HG03039 (cell line): ENCODE measurements around the gene ANKS6.
"Not testable (repeated sequence)": the region's sequence is repeated elsewhere in the genome, so short reads cannot be mapped to it uniquely, and the experiment has no call there.

Experiments used
- ATAC-seq: cut with Tn5 transposase; IDR thresholded peaks from one replicate; pipeline ENCODE4 v1.9.1; 2021; ENCODE audit warnings: mild to moderate bottlenecking, moderate library complexity; ENCODE audit not compliant: unreplicated experiment

The ANKS6 gene

GRCh38 chr9:98708103-98708932 lies 88.0 kb downstream of the ANKS6 start:
- ATAC-seq = no peak

- ATAC-seq = no peak
Observed at GRCh38 chr9:98707166-98708102, 88.9 kb downstream of the ANKS6 start.

DNA sequence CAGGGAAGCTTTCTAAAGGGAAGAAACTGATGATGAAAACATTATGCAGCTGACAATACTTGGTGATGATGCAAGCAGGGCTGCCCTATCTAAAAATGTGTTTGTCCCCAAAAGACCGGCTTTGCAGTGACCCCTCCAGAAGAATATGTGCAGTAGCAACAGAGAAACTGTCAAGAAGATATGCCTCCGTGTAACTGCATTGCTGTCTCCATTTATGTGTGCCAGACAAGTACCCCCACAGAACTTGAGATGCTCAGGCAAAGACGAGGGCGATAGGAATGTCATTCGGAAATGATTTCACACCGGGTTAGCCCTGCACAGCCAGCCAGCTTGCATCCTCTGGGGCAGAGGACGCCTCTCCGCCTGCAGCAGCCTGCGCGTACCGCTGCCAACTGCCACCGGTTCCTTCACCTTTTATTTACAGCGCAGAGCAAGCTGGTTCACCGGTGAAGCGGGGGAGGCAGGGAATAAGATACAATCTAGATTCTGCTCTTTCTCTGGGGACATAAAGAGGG lies 89.6 kb downstream of the ANKS6 start:
- no peak for ATAC-seq

DNA sequence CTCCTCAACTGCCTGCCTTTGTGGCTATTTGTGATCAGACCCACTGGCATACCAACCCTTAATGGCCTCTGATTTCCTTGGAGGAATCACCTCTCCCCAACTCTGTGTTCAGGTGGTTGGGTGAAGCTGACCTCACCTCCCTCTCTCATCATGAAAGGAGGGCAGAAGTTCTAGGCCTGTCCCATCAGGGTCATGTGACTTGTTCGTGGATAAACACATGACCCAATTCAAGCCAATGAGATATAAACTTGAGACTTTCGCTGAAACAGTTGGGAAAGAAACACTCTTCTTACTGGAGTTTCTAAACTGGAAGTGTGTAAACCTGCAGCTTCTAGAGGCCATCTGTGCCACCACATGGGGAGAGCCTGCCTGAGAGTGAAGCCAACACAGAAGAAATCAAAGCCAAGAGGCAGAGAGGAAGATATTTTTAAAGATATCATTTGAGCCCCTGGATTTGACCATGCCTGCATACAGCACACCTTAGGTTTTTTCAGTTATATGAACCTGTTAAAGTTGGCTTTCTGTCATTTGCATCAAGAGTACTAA lies 93.4 kb downstream of the ANKS6 start:
- ATAC-seq = no peak

GRCh38 chr9:98702340-98702739 lies 94.0 kb downstream of the ANKS6 start:
- ATAC-seq = no peak

DNA sequence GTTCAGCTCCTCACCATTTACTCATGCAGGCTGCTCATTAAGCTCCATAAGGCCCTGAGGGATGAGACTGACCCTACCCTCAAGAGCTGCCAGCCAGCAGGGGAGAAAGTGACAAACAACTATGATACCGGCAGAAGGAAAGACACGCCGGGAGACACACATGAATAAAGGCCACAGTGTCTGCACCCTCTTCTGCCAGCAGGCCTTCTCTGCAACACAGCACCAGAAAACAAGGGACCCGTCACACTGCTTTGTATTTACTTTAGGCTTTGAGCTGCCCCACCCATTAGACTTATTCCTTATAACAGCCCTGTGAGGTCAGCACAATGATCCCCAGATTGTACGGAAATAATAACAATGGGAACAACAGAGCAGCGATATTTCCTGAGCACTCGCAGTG lies 94.8 kb downstream of the ANKS6 start:
- no peak for ATAC-seq

DNA sequence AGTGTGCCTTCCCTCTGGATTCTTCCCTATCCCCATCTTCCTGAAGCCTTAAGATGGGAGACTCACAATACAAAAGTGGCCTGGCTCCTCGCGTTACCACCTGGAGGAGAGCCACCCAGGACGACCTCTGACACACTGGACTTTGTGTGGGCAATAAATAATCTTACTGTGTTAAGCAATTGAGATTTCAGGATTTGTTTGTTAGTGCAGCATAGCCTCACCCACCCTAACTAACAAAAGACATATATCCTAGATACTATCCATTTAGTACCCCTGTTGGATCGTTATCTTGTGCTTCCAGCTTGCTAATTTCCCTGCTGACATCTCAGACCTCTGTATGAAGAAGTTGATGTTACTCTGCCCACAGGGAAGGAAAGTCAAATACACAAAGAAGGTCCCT lies 95.6 kb downstream of the ANKS6 start:
- ATAC-seq = no peak

DNA sequence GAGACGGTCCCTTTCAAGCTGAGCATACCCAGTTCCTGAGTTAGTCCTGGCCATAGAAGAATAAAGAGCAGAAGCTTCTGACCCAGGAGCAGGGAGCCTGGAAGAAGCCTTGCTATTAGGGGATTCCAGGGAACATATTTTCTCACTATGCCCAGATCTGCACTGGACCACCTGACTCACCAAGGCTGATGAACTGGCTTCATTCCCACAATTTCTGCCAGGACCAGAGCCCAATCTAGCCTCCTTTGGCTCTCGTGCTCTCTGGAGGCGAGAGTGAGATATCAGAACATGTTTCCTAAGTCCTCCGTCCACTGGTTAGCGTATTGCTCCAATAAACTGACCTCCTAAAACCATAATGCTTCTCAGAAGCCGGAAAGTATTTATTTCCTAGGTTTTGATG lies 97.5 kb downstream of the ANKS6 start:
- ATAC-seq = no peak

DNA sequence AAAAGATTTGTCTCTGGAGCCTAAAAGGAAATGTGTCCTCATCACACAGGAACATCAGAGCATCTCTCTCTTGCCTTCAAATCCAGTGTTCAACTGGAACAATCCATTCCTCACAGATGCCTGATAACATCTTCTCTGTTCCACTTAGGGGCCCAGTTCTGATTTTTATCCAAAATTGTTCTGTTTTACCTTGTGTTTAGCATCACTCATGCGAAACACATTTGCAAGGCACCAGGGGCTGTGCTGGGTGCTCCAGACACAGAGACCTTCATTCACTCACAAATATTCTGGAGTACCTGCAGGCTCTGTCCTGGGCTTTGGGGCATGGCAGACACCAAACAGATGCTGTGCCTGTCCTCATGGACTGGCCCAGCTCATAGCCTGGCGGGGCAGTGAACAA lies 101.4 kb downstream of the ANKS6 start:
- no peak for ATAC-seq

DNA sequence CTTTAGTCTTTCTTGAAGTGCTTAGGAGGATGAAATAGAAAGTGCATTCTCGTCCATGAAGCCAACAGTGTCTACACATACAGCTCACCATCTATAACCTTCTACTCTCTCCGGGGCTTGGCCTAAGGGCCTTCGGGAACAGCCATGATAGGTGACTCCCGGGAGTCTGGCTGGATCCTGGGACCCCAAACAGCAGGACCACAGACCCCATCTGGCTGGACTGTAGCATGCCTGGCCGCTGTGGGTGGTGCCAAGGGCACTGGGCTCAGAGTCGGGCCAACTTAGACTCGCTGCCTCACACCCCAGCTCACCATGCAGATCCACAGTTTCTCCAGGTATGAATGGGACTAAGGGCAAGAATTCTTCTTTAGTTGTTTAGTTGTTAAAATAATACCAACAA lies 104.0 kb downstream of the ANKS6 start:
- no peak for ATAC-seq

GRCh38 chr9:98691890-98692289 lies 104.5 kb downstream of the ANKS6 start:
- no peak for ATAC-seq

- no peak for ATAC-seq
Observed at GRCh38 chr9:98690686-98691085, 105.7 kb downstream of the ANKS6 start.

GRCh38 chr9:98688710-98689495 lies 107.5 kb downstream of the ANKS6 start:
- ATAC-seq = no peak

DNA sequence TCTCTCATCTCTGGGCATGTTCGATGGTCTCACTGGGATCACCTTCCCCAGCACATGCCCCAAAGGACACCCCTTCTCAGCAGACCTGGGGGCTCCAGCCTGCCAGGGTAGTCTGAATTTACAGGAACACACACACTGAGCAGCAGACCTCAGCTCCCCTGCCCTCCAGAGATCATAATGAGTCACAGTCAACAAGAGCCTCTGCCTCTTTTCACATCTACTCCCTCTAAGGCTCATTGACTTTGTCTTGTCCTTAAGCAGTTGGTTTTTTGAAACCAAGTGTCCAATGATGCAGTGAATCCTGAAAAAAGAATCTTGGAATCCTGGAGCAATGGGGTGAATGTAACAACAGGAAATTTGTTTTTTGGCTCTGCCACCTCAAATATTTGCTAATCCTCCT lies 108.4 kb downstream of the ANKS6 start:
- no peak for ATAC-seq

GRCh38 chr9:98686961-98687855 lies 109.1 kb downstream of the ANKS6 start:
- ATAC-seq = no peak

DNA sequence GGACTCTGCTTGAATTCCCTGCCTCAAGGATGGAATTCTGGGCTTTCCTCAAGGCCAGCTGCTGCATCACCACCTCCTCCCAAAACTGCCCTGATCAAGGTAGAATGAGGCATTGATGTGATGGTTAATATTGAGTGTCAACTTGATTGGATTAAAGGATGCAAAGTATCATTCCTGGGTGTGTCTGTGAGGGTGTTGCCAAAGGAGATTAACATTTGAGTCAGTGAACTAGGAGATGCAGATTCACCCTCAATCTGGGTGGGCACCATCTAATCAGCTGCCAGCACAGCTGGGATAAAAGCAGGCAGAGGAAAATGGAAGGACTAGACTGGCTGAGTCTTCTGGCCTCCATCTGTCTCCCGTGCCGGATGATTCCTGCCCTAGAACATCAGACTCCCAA lies 111.5 kb downstream of the ANKS6 start:
- ATAC-seq = not testable (repeated sequence)
